HG02840 (cell line): ENCODE results near the gene GALNT9.
"Not testable (repeated sequence)": the region's sequence is repeated elsewhere in the genome, so short reads cannot be mapped to it uniquely, and the experiment has no call there.

ENCODE experiments used
- ATAC-seq: cut with Tn5 transposase; IDR thresholded peaks from one replicate; pipeline ENCODE4 v1.9.1; 2021; ENCODE audit warnings: mild to moderate bottlenecking, moderate library complexity, moderate number of reproducible peaks; ENCODE audit not compliant: unreplicated experiment, low FRiP score

The GALNT9 gene

DNA sequence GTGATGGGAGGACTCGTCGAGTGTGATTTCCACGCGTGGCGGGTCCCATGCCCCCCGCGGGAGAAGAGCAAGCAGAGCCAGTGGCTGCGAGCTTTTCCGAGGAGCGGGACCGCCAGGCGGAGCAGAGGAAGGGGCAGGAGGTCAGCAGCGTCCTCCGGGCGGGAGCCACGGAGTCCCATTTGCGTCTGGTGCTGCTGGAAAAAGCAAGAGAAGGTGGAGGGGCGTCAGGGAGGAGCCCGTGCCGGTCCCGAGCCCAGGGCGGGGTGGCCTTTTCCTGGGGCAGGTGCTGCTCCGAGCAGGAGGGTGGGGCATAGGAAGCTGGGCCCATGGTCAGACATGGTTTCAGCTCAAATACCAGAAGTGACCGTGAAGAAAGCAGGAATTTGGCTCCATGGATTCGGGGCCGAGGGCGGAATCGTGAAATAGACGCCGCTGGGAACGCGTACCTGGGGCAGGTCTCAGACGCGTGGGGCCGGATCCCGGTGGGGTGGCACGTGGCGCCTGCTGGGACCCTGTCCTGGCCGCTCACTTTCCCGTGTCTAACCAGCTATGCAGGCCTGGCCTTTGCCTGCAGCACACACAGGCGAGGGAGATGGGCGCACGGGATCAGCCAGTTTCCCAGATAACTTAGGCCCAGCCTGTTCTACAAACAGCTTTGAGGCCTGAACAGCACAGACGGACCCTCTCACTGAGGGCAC lies 60.0 kb downstream of the GALNT9 start:
- ATAC-seq = no peak

- no peak for ATAC-seq
These were observed 60.7 kb downstream of the GALNT9 start for GRCh38 chr12:132268674-132269073.

DNA sequence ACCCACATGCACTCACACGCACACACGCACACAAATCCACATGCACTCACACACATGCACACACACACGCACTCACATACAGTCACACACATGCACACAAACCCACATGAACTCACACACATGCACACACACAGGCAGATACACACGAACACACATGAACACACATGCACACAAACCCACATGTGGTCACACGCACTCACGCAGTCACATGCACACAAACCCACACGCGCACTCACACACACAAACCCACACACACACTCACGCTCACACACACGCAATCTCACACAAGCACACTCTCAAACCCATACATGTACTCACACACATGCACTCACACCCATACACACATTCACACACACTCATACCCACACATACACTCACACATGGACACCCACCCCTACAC lies 61.5 kb downstream of the GALNT9 start:
- ATAC-seq = no peak

DNA sequence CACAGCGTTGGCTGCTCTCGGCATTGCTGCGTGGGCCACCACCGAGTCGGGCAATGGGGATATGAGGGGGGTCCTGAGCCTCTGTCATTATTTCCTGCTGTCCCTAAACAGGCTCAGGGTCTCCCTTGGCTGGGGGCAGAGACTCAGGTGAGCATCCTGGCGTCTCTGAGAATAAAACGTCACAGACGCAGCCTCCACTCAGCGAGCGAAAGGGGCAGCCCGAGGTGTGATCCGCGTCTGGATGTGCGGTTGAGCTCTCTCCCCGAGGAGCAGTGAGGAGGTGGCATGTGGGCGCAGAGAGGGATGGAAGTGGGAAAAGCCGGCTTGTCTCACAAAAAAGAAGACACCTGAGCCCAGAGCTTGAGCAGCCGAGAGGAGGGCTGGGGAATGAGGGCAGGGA lies 62.6 kb downstream of the GALNT9 start:
- no peak for ATAC-seq

GRCh38 chr12:132266370-132266769 lies 63.0 kb downstream of the GALNT9 start:
- ATAC-seq = no peak

GRCh38 chr12:132265822-132266221 lies 63.6 kb downstream of the GALNT9 start:
- not testable (repeated sequence) for ATAC-seq

DNA sequence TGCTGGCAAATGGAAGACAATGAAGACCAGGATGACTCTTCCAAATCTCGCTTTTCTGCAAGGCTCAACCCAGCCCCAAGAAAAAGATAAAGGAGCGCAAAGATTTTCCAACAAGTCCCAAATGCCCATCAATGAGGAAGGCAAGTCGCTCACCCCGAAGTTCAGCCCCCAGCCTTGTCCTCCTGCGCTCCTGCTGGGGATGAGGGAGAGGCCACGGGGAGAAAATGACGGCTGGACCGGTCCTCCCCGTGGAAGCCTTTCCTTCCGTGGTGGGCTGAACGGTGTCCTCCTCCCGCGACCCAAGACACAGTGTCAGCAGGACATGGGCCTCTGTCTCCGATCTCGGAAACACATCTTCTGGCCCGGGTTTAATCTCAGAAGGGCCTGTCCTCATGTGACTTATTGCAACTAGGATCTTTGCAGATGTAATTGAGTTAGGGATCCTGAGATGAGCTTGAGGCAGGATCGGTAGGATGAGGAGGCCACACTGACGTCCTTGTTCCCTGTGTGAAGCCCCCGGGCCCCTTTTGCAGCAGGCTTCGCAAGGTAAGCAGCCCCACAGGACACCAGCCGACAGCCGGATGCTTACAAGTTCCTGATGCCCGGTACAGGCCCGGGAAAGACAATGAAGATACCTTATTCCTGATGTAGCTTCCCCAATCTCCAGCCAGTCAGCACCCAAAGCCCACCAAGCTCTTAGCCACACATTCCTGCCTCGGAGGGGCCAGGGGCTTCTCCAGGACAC lies 64.2 kb downstream of the GALNT9 start:
- no peak for ATAC-seq

DNA sequence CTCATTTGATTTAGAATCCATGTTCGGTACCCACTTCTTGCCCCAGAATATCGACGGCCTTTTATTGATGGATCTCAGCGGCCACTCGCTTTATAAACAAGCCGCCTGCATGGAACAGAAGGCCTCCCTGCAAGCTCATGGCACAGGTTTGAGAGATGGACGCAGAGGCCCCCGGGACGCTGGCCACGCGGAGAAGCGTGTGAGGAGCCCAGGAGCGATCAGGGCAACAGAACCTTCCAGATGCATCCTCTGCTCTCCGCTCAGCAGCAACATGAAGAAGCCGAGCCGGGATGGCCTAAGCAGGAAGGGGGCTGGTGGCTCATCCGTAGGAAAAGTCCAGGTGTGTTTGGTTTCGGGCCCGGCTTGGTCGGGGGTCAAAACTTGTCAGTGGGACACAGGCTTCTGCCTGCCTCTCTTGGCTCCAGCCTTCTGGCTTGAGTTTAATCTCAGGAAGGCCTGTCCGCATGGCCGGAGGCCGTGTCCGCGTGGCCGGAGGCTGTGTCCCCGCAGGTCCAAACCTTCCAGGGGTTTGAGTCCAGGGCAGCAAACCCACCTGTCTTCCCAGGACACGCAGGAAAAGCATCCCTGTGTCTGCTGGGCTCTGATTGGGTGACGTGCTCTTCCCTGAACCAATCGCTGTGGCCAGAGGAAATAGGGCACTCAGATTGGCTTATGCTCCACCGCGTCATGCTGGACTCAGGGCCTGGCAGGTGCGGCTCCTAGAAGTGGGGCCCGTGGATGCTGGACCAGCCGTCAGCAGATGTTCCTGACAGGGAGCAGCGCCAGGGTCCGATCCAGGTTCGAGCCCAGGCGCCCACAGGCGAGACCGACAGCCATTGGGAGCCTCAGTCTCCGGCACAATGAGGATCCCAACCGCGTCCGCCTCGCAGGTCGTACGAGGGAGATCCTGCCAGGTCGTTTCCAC lies 65.0 kb downstream of the GALNT9 start:
- no peak for ATAC-seq

DNA sequence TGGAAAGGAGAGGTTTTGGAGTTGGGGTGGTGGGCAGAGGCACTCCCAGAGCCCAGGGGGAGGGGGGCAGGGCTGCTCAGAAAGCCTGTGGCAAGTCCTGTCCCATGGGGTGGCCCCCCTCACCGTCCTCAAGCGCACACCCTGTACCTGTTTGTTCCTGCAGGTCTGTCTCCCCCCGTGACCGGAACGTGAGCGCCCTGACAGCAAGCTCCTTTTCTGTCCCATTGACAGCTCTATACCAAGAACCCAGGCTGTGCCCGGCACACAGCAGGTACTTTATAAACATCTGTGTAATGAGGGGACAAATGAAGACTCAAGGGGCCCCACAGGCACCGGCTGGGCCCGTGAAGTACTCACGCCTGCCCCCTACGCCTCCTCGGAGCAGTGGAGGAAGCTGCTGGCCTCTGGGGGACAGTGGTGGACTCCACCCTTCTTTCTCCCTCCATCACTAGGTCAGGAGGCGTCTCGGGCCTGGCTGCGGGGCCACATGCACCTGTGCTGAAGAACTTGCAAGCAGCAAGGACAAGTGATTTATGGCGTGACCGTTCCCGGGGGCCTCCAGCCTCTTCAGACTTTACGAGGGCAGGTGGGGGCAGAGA lies 65.8 kb downstream of the GALNT9 start:
- ATAC-seq = no peak

GRCh38 chr12:132263061-132263360 lies 66.4 kb downstream of the GALNT9 start:
- ATAC-seq = no peak

- ATAC-seq = no peak
These were observed 66.9 kb downstream of the GALNT9 start for GRCh38 chr12:132262256-132263060.

DNA sequence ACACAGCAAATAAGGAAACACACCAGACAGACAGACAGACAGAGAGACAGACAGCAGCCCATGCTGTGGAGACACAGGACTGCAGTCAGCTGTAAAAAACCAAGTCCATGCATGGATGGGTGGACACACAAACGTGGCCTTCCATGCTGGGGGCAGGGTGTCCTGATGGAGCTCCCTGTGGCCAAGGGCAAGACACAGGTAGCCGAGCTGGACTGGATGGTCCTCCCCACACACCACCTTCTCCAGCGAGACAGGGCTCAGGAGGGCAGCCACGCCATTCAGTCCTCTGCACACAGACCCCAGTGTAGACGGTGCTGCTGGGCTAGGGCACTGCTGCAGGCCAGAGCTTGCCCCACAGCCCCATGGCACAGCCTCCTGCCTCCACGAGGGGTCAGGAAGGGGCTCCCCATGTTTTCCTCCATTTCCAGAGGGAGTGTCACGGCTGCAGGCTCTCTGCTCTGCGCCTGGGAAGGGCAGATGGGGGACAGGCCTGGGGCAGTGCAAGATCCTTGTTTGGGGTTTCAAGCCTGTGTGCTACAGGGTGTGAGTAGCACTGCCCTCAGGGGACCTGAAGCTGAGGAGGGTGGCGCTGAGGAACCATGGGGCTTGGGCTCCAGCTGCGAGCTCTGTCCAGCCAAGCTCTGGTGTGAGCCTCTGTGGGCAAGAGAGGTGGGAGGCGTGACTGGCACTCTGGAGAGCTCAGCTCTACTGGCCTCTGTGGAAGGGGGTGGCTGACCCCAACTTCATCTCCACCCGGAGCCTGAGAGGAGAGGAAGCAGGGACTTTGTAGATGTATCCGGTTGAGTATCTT lies 67.9 kb downstream of the GALNT9 start:
- ATAC-seq = no peak

DNA sequence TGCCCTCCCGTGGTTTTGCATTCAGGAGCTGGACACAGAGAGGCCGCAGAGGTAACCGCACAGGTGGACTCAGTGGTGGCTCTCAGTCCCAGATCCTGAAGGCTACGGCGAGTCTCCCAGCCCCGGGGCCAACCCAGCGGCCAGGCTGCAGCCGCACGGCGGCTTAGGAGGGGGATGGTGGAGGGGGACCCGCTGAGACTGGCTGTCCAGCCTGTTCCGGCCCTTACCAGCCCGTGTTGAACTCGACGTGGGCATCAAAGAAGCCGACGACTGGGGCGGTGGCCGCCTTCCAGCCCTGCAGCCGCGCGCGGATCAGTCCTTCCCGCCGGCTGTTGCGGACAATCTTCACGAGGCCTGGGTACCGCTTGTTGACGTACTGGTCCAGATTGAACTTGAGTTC lies 68.7 kb downstream of the GALNT9 start:
- ATAC-seq = no peak

DNA sequence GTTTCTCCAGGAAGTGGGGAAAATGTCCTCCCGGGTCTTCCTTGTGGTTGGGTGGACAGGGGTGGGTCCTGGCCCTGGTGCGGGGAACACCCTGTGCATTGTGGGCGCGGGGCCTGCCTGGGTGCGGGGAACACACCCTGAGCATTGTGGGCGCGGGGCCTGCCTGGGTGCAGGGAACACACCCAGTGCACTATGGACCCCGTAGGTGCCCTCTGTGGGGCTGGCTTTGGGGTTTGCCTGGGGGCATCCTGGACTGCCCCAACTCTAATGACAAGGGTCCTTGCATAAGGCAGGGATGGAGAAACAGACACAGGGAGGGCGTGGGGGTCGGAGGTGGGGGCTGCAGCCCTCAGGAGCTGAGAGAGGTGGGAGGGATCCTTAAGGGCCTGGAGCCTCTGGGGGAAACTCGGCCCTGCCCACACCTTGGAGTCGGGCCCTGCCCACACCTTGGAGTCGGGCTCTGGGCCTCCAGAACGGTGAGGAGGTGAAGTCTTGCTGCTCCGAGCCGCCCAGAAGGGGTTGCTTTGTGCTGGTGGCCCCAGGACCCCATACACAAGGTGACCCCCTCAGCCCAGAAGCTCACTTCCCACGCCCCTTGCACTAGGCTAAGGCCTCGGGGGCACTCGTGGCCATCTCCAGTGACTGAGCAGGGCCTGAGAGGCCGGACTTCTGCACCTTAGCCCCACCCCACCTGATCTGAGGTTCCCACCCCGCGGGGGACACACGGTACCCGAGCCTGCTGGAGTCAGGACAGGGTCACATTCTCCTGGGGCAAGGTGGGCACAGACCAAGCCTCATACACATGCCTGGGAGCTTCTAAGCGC lies 69.3 kb downstream of the GALNT9 start:
- ATAC-seq = no peak

GRCh38 chr12:132259364-132259871 lies 70.0 kb downstream of the GALNT9 start:
- no peak for ATAC-seq

GRCh38 chr12:132258543-132258942 lies 70.8 kb downstream of the GALNT9 start:
- no peak for ATAC-seq

DNA sequence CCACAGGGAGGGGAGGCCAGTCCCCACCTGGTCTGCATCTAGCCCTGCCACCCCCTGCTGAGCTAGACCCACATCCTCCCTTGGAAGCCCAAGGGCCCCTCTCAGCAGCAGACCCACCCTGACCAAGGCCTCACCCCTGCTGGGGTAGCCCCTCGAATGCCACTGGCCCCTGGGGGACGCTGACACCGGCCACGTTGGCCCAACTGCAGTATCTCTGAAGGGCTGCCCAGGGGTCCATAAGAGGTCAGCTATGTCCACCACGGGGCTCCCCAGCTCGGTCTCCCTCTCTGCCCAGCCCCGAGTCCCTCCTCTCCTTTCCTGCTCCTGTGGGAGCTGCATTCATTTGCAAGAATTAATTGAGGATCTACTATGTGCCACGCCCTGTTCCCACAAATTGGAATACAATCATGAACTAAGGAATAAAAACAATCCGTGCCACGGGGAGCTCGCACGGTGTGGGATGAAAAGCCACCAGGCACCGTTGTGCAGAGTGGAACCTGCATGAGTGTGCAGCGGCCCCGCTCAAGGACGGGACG lies 71.4 kb downstream of the GALNT9 start:
- no peak for ATAC-seq
